HG03025 (cell line): ENCODE data around the gene RNF223.
"Not testable (repeated sequence)": the region's sequence is repeated elsewhere in the genome, so short reads cannot be mapped to it uniquely, and the experiment has no call there.

Experiments used
- ATAC-seq: cut with Tn5 transposase; IDR thresholded peaks from one replicate; pipeline ENCODE4 v1.9.1; 2021; ENCODE audit warnings: mild to moderate bottlenecking, moderate library complexity; ENCODE audit not compliant: unreplicated experiment, low FRiP score

RNF223 gene

GRCh38 chr1:1031659-1032235, 42.4 kb downstream of the RNF223 start:
- no peak for ATAC-seq

GRCh38 chr1:1030867-1031658, 43.0 kb downstream of the RNF223 start:
- not testable (repeated sequence) for ATAC-seq

GRCh38 chr1:1027791-1028190, 46.3 kb downstream of the RNF223 start:
- ATAC-seq, result no peak

GRCh38 chr1:1026599-1027413, 47.3 kb downstream of the RNF223 start:
- no peak for ATAC-seq

GRCh38 chr1:1025730-1026129, 48.4 kb downstream of the RNF223 start:
- no peak for ATAC-seq

GRCh38 chr1:1024771-1025699, 49.1 kb downstream of the RNF223 start:
- ATAC-seq, result no peak

GRCh38 chr1:1024149-1024770, 49.8 kb downstream of the RNF223 start:
- ATAC-seq, result no peak

GRCh38 chr1:1023700-1024099, 50.4 kb downstream of the RNF223 start:
- no peak for ATAC-seq

- no peak for ATAC-seq
Measured at GRCh38 chr1:1022302-1023009, 51.6 kb downstream of the RNF223 start.

- no peak for ATAC-seq
Measured at GRCh38 chr1:1021920-1022259, 52.2 kb downstream of the RNF223 start.

- no peak for ATAC-seq
Measured at GRCh38 chr1:1021010-1021919, 52.8 kb downstream of the RNF223 start.
